ENCODE results near the gene EPS8L3. TPM values are rescaled to one million over a fixed set of nuclear protein-coding genes. Genes with fewer than 3 reads are reported as not detected.
"Not testable (repeated sequence)": the region's sequence is repeated elsewhere in the genome, so short reads cannot be mapped to it uniquely, and the experiment has no call there.

Gene EPS8L3
- total RNA-seq, 2 donors from 2014 or later: not detected

GRCh38 chr1:109726007-109726406, 37.7 kb downstream of the EPS8L3 start:
- DNase-seq (ENCODE audit: low spot score): no peak
- intact Hi-C loops (cut with DNase I): no loop called here

GRCh38 chr1:109725510-109725909, 38.2 kb downstream of the EPS8L3 start:
- intact Hi-C loops (cut with DNase I): no loop called here
- no peak for DNase-seq (ENCODE audit: low spot score)

GRCh38 chr1:109724933-109725332, 38.8 kb downstream of the EPS8L3 start:
- intact Hi-C loops (cut with DNase I): no loop called here
- no peak for DNase-seq (ENCODE audit: low spot score)

- no peak for DNase-seq (ENCODE audit: low spot score)
- intact Hi-C loops (cut with DNase I): no loop called here
Measured at GRCh38 chr1:109722908-109723691, 40.6 kb downstream of the EPS8L3 start.

- intact Hi-C loops (cut with DNase I): no loop called here
Measured at GRCh38 chr1:109721971-109722370, 41.8 kb downstream of the EPS8L3 start.

GRCh38 chr1:109721042-109721441, 42.7 kb downstream of the EPS8L3 start:
- DNase-seq (ENCODE audit: low spot score): no peak
- intact Hi-C loops (cut with DNase I): no loop called here

More at GRCh38 chr1:109721971-109722370, 41.8 kb downstream of the EPS8L3 start:
- DNase-seq (ENCODE audit: low spot score): no peak

- no peak for DNase-seq (ENCODE audit: low spot score)
- intact Hi-C loops (cut with DNase I): loop anchor here (10.0 kb wide), 2 partner anchors 45 to 55 kb away; partner anchors contain the start of genes EPS8L3 (in 1 of the 2) and GSTM2 (in 1 of the 2)
Measured at GRCh38 chr1:109719337-109719837, 44.3 kb downstream of the EPS8L3 start.

GRCh38 chr1:109718495-109718894, 45.2 kb downstream of the EPS8L3 start:
- intact Hi-C loops (cut with DNase I): loop anchor here (10.0 kb wide), 2 partner anchors 46 to 54 kb away; partner anchors contain the start of genes EPS8L3 (in 1 of the 2) and GSTM2 (in 1 of the 2)
- DNase-seq (ENCODE audit: low spot score): no peak

- DNase-seq (ENCODE audit: low spot score): no peak
- intact Hi-C loops (cut with DNase I): loop anchor here (10.0 kb wide), 2 partner anchors 47 to 53 kb away; partner anchors contain the start of genes EPS8L3 (in 1 of the 2) and GSTM2 (in 1 of the 2)
Measured at GRCh38 chr1:109717729-109718128, 46.0 kb downstream of the EPS8L3 start.

- intact Hi-C loops (cut with DNase I): loop anchor here (10.0 kb wide), 2 partner anchors 48 to 52 kb away; partner anchors contain the start of genes EPS8L3 (in 1 of the 2) and GSTM2 (in 1 of the 2)
- no peak for DNase-seq (ENCODE audit: low spot score)
Measured at GRCh38 chr1:109716570-109717090, 47.1 kb downstream of the EPS8L3 start.

- intact Hi-C loops (cut with DNase I): loop anchor here (10.0 kb wide), 2 partner anchors 49 to 51 kb away; partner anchors contain the start of genes EPS8L3 (in 1 of the 2) and GSTM2 (in 1 of the 2)
- DNase-seq (ENCODE audit: low spot score): no peak
Measured at GRCh38 chr1:109716121-109716520, 47.6 kb downstream of the EPS8L3 start.

GRCh38 chr1:109714661-109715372, 48.9 kb downstream of the EPS8L3 start:
- no peak for DNase-seq (ENCODE audit: low spot score)
- intact Hi-C loops (cut with DNase I): loop anchor here (1.0 to 10.0 kb wide), 3 partner anchors 26 to 50 kb away; partner anchors contain the start of genes EPS8L3 (in 1 of the 2), GSTM2 (in 1 of the 2) and GSTM3 (in 1 of the 2)

- intact Hi-C loops (cut with DNase I): loop anchor here (1.0 to 10.0 kb wide), 3 partner anchors 28 to 51 kb away; partner anchors contain the start of genes EPS8L3 (in 1 of the 2), GSTM2 (in 1 of the 2) and GSTM3 (in 1 of the 2)
- no peak for DNase-seq (ENCODE audit: low spot score)
Measured at GRCh38 chr1:109713636-109714035, 50.1 kb downstream of the EPS8L3 start.

GRCh38 chr1:109712321-109712864, 51.3 kb downstream of the EPS8L3 start:
- DNase-seq (ENCODE audit: low spot score): no peak
- intact Hi-C loops (cut with DNase I): loop anchor here (10.0 kb wide), 2 partner anchors 48 to 52 kb away; partner anchors contain the start of genes EPS8L3 (in 1 of the 2) and GSTM2 (in 1 of the 2)

- intact Hi-C loops (cut with DNase I): loop anchor here (10.0 kb wide), 2 partner anchors 47 to 53 kb away; partner anchors contain the start of genes EPS8L3 (in 1 of the 2) and GSTM2 (in 1 of the 2)
- peak; percentile 76 for DNase-seq (ENCODE audit: low spot score)
Measured at GRCh38 chr1:109711593-109712320, 52.0 kb downstream of the EPS8L3 start, which contains the start of gene GSTM5. Gene GSTM5 (plus strand): TSS chr1:109712251. CDS start chr1:109712313, 62 bp downstream.

GRCh38 chr1:109709822-109710221, 53.9 kb downstream of the EPS8L3 start:
- intact Hi-C loops (cut with DNase I): loop anchor here (10.0 kb wide), 3 partner anchors 45 to 65 kb away; partner anchors contain the start of genes EPS8L3 (in 1 of the 2) and GSTM2 (in 1 of the 2)

GRCh38 chr1:109708949-109709348, 54.8 kb downstream of the EPS8L3 start:
- intact Hi-C loops (cut with DNase I): loop anchor here in 1 of 2 donors (10.0 kb wide), 1 partner anchor 64 kb away; no protein-coding TSS in a partner anchor
- not testable (repeated sequence) for DNase-seq (ENCODE audit: low spot score)

More at GRCh38 chr1:109709822-109710221, 53.9 kb downstream of the EPS8L3 start:
- DNase-seq (ENCODE audit: low spot score): not testable (repeated sequence)

Measured in posterior vena cava (tissue), 2 donors.